HUES6 (cell line): ENCODE results near the gene PDZD2.

Source experiments
- H3K27ac ChIP-seq: 2 replicates; pipeline ENCODE4 v1.7.0; 2013; ENCODE audit warnings: low read depth, mild to moderate bottlenecking, low read length, inconsistent platforms
- H3K27me3 ChIP-seq: 2 replicates; pipeline ENCODE4 v1.6.1; 2013; ENCODE audit warnings: low read length; ENCODE audit not compliant: control insufficient read depth, insufficient read depth
- H3K36me3 ChIP-seq: 2 replicates; pipeline ENCODE4 v1.6.1; 2013; ENCODE audit warnings: low read length; ENCODE audit not compliant: control insufficient read depth, insufficient read depth
- H3K4me1 ChIP-seq: 2 replicates; pipeline ENCODE4 v1.6.1; 2013; ENCODE audit warnings: low read length; ENCODE audit not compliant: control insufficient read depth, insufficient read depth
- H3K4me3 ChIP-seq: 2 replicates; pipeline ENCODE4 v1.5.1; 2013; ENCODE audit warnings: low read depth, low read length
- H3K9ac ChIP-seq: one replicate; pipeline ENCODE4 v1.6.1; 2013; ENCODE audit warnings: mild to moderate bottlenecking, low read length
- H3K9me3 ChIP-seq: 2 replicates; pipeline ENCODE4 v1.6.1; 2013; ENCODE audit warnings: low read depth, low read length; ENCODE audit not compliant: control insufficient read depth, insufficient read depth

Gene PDZD2

DNA sequence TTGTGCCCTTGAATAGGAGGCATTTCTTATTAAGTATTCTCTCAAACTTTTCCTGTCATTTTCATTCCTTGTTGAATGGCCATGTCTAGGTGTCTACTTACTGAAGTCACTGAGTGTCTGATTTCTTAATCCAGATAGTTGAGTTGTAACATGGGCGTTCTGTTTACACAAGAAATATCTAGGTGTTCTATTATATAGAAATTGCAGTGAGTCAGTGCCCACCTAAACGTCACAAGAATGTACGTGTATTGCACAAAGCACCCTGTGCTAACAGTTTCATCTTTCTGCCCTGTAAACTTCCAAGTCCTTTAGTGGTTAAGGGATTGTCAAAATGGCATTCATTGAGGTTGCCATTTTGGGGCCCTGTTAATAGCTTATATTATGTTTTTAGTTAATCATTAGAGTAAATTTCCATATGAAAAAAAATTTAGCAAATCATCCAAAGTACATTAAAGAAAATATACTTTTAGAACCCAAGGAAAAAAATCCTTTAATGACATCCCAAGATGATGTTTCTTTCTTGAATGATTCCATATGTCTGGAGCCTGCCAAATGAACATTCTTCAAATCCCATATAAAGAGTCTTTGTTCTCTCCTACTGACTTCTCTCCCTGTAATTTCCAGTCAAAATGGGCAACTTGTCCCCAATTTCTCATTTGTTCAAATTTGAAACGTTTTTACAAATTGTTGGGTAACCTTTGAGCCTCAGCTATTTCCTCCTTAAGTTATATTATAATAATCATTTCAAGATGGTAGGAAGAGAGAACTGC lies 421.0 kb downstream of the PDZD2 start:
- H3K9ac ChIP-seq: no peak overlapping the region
- H3K36me3 ChIP-seq: no peaks in the 10 kb centered on the region; the same call in 1 of the 2 replicates
- H3K4me3 ChIP-seq: no peak overlapping the region
- H3K9me3 ChIP-seq: no peaks in the 10 kb centered on the region
- H3K27ac ChIP-seq: no peak overlapping the region
- no peaks in the 10 kb centered on the region for H3K27me3 ChIP-seq
- H3K4me1 ChIP-seq: no peaks in the 10 kb centered on the region

DNA sequence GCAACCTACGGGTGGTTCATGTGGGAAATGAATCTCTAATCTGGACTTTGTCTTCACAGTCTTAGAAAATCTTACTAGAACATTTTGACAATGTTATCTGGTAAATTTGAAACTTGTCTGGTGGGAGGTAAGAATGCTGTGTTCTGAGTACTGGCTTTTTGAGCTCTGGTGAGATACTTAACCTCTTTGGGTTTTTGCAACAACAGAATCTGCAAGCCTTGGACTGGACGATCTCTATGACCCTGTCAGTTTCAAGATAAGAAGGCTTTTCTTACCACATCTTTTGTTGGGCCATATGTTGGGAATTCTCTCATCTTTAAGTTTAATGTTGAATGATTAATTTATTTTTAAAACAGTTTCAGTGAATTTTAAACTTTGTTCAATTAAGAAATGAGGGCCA lies 422.3 kb downstream of the PDZD2 start:
- no peaks in the 10 kb centered on the region for H3K9me3 ChIP-seq
- no peaks in the 10 kb centered on the region; the same call in 1 of the 2 replicates for H3K36me3 ChIP-seq
- H3K4me3 ChIP-seq: no peak overlapping the region
- H3K27me3 ChIP-seq: no peaks in the 10 kb centered on the region
- H3K9ac ChIP-seq: no peak overlapping the region
- H3K27ac ChIP-seq: no peak overlapping the region
- no peaks in the 10 kb centered on the region for H3K4me1 ChIP-seq

DNA sequence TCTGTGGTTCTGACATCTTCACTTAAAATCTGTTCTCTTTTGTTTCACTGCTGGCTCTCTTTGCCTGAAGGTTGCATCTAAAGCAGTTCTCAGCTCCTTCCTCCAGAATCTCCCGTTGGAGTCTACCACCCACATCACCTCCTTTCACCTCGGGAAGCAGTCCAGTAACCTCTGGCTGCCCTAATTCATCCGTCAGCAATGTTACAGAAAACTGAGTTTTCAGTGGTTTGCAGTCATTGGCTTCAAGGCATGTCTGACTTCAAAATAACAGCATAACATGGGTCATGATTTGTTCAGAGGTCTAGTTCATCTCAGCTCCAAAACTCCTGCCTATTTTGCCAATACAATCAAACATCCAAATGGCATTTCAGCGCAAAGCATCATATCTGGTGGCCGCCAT lies 427.5 kb downstream of the PDZD2 start:
- H3K27me3 ChIP-seq: no peaks in the 10 kb centered on the region
- H3K27ac ChIP-seq: no peak overlapping the region
- H3K36me3 ChIP-seq: no peaks in the 10 kb centered on the region; the same call in 1 of the 2 replicates
- no peak overlapping the region for H3K9ac ChIP-seq
- no peak overlapping the region for H3K4me3 ChIP-seq
- no peaks in the 10 kb centered on the region for H3K4me1 ChIP-seq
- H3K9me3 ChIP-seq: no peaks in the 10 kb centered on the region

DNA sequence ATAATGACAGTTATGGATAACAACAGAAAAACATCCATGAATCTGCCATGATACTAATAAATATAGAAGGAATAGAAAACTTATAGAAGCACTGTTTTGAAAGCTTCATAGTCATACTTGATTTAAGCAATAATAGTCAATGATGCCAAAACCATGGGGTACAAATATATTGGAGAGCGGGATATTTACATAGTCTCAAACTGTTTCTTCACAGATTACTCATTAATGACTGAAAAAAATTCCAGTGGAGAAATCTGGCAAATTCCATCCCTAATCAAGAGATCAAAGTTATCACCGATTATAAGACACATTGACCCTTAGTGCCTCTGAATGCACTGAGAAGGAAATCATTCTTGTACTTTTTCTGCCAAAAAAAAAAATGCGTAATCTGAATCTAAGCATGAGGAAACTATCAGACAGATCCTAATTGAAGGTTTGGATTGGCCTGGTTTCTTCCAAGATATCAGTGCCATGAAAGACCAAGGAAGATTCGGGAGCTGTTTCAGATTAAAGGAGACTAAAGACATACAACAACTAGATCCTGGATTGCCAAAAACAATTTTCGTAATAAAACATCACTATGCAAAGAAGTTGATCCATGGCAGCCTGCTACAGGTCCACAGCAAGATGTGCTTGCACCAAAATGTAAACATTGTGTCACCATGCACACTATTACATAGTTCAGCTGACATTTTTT lies 429.0 kb downstream of the PDZD2 start:
- Histone ChIP-seq H3K27ac (no peak overlapping the region), H3K4me1 (no peaks in the 10 kb centered on the region), H3K9ac (no peak overlapping the region), H3K36me3 (no peaks in the 10 kb centered on the region), H3K27me3 (no peaks in the 10 kb centered on the region), H3K9me3 (peaks cover 3% of the 10 kb centered on the region; the same call in 1 of the 2 replicates), H3K4me3 (no peak overlapping the region)

DNA sequence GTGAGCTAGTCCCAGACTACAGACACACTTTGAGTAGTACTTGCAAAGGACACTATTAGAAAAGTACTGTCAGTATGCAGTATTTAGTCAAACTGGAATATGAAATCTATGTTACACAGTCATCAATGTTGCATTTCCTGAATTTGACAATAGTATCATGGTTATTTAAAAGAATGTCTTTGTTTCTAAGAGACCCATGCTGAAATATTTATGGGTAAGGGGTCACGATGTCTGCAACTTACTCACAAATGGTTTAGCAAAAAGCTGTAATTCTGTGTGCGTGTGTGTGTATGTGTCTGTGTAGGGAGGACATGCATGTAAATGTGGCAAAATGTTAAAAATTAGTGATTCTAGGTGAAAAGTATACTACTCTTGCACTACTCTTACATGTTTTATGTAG lies 429.6 kb downstream of the PDZD2 start:
- no peak overlapping the region for H3K27ac ChIP-seq
- H3K27me3 ChIP-seq: no peaks in the 10 kb centered on the region
- peaks cover 6% of the 10 kb centered on the region; the same call in 1 of the 2 replicates for H3K9me3 ChIP-seq
- H3K36me3 ChIP-seq: no peaks in the 10 kb centered on the region
- H3K9ac ChIP-seq: no peak overlapping the region
- no peak overlapping the region for H3K4me3 ChIP-seq
- H3K4me1 ChIP-seq: no peaks in the 10 kb centered on the region

DNA sequence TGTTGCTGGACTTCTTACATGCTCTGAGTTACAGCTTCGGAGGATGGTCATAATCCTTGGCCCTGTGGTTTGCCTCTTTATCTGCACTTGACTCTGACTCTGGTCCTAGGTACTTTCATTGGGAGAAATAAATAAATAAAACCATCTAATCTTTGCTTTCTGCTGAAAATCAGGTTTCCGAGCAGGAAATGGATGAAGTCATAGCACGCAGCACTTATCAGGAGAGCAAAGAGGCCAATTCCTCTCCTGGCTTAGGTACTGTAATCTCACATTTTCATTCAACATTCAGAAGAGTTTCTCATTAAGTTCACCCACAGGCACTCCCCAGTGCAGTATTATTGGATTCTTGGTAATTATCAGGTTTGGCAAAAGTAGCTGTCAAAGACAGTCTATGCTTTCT lies 430.5 kb downstream of the PDZD2 start:
- Histone ChIP-seq H3K27ac (no peak overlapping the region), H3K27me3 (no peaks in the 10 kb centered on the region), H3K4me1 (no peaks in the 10 kb centered on the region), H3K9ac (no peak overlapping the region), H3K4me3 (no peak overlapping the region), H3K9me3 (peaks cover 6% of the 10 kb centered on the region; the same call in 1 of the 2 replicates), H3K36me3 (no peaks in the 10 kb centered on the region)

DNA sequence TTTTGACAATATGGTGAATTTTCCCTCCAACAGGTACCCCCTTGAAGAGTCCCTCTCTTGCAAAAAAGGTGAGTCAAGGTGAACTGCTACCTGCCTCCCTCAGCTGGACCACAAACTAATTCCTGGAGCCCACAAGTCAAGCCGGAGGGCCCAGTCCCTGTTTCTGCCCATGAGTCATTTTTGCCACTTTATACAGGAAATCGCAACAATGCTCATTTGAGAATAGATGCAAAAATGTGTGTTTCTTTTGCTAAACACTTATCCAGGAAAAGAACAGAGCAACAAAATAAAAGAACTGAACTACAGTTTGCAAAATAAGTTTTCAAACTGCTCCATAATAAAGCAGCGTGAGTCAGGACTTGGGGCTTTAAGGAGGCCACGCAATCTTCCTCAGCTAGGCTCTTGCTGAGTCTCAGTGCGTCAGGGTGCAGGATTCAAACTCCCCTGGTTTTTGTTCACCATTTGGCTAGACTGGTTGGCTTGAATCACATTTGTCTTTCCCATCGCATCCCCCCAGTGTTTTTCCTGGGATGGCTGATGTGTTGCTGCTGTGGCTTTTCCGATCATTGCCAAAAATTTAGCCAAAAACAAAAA lies 432.5 kb downstream of the PDZD2 start:
- Histone ChIP-seq H3K27ac (no peak overlapping the region), H3K27me3 (no peaks in the 10 kb centered on the region), H3K4me1 (no peaks in the 10 kb centered on the region), H3K9ac (no peak overlapping the region), H3K4me3 (no peak overlapping the region), H3K36me3 (no peaks in the 10 kb centered on the region), H3K9me3 (peaks cover 6% of the 10 kb centered on the region; the same call in 1 of the 2 replicates)

DNA sequence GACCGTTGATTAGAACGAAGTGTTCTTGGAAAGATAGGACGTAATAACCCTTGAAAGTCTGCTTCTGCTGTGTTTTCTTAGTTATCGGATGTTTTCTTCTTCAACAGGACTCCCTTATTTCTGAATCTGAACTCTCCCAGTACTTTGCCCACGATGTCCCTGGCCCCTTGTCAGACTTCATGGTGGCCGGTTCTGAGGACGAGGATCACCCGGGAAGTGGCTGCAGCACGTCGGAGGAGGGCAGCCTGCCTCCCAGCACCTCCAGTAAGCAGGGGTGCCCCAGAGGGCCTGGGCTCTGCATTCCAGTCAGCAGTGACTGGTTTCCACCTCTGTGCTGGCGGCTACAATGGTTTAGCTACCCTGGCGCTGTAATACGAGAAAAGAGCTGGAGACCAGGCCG lies 433.1 kb downstream of the PDZD2 start:
- H3K4me1 ChIP-seq: no peaks in the 10 kb centered on the region
- H3K9me3 ChIP-seq: peaks cover 6% of the 10 kb centered on the region; the same call in 1 of the 2 replicates
- no peak overlapping the region for H3K9ac ChIP-seq
- H3K4me3 ChIP-seq: no peak overlapping the region
- no peaks in the 10 kb centered on the region for H3K36me3 ChIP-seq
- H3K27ac ChIP-seq: no peak overlapping the region
- no peaks in the 10 kb centered on the region for H3K27me3 ChIP-seq

DNA sequence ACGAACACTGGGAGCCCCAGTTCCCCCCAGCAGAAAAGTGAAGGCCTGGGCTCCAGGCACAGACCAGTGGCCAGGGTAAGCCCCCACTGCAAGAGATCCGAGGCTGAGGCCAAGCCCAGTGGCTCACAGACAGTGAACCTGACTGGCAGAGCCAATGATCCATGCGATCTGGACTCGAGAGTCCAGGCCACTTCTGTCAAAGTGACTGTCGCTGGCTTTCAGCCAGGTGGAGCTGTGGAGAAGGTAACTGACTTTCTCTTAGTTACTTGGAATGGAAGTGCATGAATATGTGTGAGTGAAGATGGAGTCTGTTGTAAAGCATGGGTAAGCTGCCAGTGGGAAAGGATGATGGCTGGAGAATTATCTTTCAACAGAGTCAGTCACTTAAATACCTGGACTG lies 435.5 kb downstream of the PDZD2 start:
- no peaks in the 10 kb centered on the region for H3K4me1 ChIP-seq
- no peaks in the 10 kb centered on the region for H3K27me3 ChIP-seq
- H3K27ac ChIP-seq: no peak overlapping the region
- peaks cover 6% of the 10 kb centered on the region; the same call in 1 of the 2 replicates for H3K9me3 ChIP-seq
- no peaks in the 10 kb centered on the region for H3K36me3 ChIP-seq
- H3K9ac ChIP-seq: no peak overlapping the region
- no peak overlapping the region for H3K4me3 ChIP-seq

DNA sequence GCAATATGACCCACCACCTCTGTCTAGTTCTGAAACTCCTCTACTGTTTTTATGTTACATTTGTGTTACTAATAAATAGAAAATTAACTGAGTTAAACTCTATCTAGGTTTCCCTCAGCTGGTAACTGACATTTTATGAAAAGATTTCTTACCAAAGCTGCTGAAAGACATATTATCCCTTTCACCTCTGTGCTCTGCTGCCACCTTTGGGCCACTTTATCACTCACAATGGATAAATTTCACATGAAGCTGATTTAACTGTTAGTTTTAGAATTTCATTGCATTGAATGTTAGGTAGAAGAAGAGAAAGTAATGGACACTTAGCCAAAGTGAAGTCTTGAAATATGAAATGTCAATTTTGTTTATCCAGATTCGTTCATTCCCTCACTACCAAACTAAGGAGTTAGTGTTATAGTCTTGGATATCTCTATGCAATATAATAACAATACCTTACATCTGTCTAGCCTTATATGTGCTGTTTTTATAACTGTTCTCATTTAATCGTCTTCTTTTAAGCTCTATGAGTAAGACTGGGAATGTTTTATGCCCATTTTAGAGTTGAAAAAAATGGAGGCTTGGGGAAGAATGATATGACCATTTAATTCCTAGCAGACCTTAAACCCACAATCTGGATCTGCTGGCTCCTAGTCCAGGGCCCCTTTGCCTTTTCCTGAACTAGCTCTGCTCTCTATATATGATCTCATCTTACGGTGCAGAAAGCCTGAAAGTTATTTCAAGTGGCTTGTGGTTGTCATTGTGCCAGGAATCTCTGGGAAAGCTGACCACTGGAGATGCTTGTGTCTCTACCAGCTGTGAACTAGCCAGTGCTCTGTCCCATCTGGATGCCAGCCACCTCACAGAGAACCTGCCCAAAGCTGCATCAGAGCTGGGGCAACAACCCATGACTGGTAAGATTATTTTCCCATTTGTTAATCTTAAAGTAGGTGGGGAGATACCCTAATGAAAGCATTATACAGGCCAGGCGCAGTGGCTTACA lies 438.1 kb downstream of the PDZD2 start:
- Histone ChIP-seq H3K36me3 (no peaks in the 10 kb centered on the region), H3K9me3 (peaks cover 6% of the 10 kb centered on the region; the same call in 1 of the 2 replicates), H3K4me3 (no peak overlapping the region), H3K27me3 (no peaks in the 10 kb centered on the region), H3K27ac (no peak overlapping the region), H3K4me1 (no peaks in the 10 kb centered on the region), H3K9ac (no peak overlapping the region)
